ENCODE measurements around the gene ZNF48. TPM values are rescaled to one million over a fixed set of nuclear protein-coding genes. Genes with fewer than 3 reads are reported as not detected.

ZNF48 gene
- total and polyA plus RNA-seq, 9 donors: 2.7 to 9.8 (median 6.6) TPM

DNA sequence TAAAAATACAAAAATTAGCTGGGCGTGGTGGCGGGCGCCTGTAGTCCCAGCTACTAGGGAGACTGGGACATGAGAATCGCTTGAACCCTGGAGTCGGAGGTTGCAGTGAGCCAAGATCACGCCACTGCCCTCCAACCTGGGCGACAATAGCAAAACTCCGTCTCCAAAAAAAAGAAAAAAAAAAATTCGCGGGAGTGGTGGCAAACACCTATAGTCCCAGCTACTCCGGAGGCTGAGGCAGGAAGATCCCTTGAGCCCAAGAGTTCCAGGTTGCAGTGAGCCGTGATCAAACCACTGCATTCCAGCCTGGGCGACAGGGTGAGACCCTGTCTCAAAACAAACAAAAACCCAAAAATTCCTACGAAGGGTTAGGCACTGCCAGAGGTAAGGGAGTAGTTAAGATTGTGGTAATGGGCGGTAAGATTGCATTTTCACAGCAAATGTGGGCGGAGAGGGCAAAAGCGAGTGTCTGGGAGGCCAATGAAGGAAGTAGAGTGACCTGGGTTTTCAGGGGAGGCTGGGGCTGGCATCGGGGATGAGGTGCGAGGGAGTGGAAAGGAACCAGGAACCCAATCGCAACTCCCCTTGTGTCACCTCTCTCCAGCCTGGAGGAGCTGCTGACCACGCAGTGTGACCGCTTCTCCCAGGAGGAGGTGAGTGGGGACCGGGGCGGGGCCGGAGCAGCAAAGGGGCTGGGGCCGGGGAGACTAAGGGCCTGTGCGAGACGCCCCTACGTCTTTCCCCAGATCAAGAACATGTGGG is 18.0 kb upstream of the ZNF48 start:
- H3K4me1 ChIP-seq (ENCODE audit: insufficient read depth): peaks cover 4% of the 10 kb centered on the region
- intact Hi-C loops (cut with DNase I): loop anchor here in 1 of 4 donors (10.0 kb wide), 1 partner anchor 278 kb away; the partner anchor contains the start of genes FBRS and PRR14
- 34 to 41% (median 35%) methylated on average over 28 to 29 of the region's 29 CpGs for WGBS, 3 donors

DNA sequence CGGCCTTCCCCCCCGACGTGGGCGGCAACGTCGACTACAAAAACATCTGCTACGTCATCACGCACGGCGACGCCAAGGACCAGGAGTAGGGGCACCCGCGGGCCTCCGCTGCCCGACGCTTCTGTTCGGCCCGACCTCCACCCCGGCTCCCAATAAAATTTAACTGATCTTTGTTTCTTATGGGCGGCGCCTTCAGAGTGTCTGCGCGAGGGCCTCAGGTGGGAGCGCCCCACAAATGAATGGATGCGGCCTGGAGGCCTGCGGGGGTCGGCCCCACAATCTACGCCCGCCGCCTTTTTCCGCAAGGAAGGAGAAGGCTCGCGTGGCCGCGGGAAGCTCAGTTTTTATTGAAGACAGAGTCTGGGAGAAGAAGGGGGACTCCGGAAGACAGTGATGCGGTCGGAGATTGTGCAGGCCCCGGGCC is 17.4 kb upstream of the ZNF48 start:
- TF ChIP-seq, protein P1, sequence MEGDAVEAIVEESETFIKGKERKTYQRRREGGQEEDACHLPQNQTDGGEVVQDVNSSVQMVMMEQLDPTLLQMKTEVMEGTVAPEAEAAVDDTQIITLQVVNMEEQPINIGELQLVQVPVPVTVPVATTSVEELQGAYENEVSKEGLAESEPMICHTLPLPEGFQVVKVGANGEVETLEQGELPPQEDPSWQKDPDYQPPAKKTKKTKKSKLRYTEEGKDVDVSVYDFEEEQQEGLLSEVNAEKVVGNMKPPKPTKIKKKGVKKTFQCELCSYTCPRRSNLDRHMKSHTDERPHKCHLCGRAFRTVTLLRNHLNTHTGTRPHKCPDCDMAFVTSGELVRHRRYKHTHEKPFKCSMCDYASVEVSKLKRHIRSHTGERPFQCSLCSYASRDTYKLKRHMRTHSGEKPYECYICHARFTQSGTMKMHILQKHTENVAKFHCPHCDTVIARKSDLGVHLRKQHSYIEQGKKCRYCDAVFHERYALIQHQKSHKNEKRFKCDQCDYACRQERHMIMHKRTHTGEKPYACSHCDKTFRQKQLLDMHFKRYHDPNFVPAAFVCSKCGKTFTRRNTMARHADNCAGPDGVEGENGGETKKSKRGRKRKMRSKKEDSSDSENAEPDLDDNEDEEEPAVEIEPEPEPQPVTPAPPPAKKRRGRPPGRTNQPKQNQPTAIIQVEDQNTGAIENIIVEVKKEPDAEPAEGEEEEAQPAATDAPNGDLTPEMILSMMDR (IDR thresholded peaks at IDR 0.05): peak in 1 of 3 donors; percentile 33
- peak; percentile 91 for TF ChIP-seq POLR2A (IDR thresholded peaks at IDR 0.05)
- no peak for TF ChIP-seq EP300 (IDR thresholded peaks at IDR 0.05)
- Histone ChIP-seq H3K27ac (peak overlapping the region; percentile 99 to 100), H3K36me3 (no peaks in the 10 kb centered on the region), H3K4me1 (ENCODE audit: insufficient read depth) (peaks cover 4% of the 10 kb centered on the region), H3K4me3 (peak overlapping the region; percentile 88), H3K27me3 (no peaks in the 10 kb centered on the region), H3K9me3 (no peaks in the 10 kb centered on the region)
- WGBS, 3 donors: 0% methylated on average over 39 of the region's 39 CpGs
- DNase-seq: peak; percentile 96 to 98 (median 97)
- intact Hi-C loops (cut with DNase I): loop anchor here in 1 of 4 donors (10.0 kb wide), 1 partner anchor 277 kb away; the partner anchor contains the start of genes FBRS and PRR14

More for the DNA sequence above, 18.0 kb upstream of the ZNF48 start:
- Histone ChIP-seq H3K9me3 (no peaks in the 10 kb centered on the region), H3K27ac (peak overlapping the region; percentile 99 to 100), H3K36me3 (no peaks in the 10 kb centered on the region), H3K4me3 (peak overlapping the region; percentile 88), H3K27me3 (no peaks in the 10 kb centered on the region)
- TF ChIP-seq, protein P1 (IDR thresholded peaks at IDR 0.05): no peak
- TF ChIP-seq EP300 (IDR thresholded peaks at IDR 0.05) (no peak), POLR2A (IDR thresholded peaks at IDR 0.05) (no peak)
- no peak for DNase-seq

DNA sequence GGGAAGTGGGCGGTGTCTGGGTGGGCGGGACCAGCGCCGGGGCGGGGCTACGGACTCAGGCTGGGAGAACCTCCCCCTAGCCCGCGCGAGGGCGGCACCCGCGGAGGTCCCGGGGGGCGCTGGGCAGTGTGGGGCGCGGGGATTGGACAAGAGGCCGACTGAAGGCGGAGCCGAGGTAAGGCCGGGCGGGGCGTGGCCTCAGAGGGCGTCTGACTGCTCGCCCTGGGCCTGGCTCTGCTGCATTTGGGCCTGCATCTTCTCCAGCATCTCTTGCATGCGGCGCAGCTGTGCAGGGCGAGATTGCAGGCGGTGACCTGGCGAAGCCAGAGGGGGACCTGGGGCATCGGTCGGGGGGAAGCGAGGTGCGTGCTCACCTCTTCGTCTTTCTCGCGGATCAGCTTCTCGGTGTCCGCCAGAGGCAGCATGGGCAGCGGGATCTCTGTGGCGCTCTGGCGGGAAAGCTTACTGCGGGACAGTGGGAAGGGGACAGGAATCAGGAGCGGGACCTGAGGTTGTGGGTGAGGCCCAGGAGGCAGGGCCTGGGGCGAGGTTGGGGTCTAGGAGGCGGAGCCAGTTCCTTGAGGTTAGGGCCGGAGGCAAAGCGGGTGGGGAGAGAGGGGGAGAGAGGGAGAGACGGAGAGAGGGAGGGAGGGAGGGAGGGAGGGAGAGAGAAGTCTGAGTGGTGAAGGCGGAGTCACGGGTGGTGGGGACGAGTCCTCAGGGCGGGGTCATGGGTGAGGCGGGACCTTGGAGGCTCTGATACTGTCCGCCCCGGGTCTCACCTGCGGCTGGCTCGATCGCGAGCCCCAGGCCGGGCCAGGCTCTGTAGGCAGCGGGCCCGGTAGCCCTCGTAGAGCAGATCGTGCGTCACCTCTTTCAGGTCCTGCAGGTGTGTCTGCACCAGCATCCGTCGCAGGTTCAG is 16.7 kb upstream of the ZNF48 start:
- no peaks in the 10 kb centered on the region for H3K9me3 ChIP-seq
- no peaks in the 10 kb centered on the region for H3K27me3 ChIP-seq
- 0% methylated on average over 51 to 67 of the region's 67 CpGs for WGBS, 3 donors
- peak; percentile 99 to 100 (median 99) for DNase-seq
- H3K4me3 ChIP-seq: peak overlapping the region; percentile 88
- TF ChIP-seq POLR2A (IDR thresholded peaks at IDR 0.05) (no peak), EP300 (IDR thresholded peaks at IDR 0.05) (no peak)
- TF ChIP-seq, protein P1 (IDR thresholded peaks at IDR 0.05): no peak
- no peaks in the 10 kb centered on the region for H3K36me3 ChIP-seq
- intact Hi-C loops (cut with DNase I): loop anchor here in 1 of 4 donors (10.0 kb wide), 1 partner anchor 276 kb away; the partner anchor contains the start of genes FBRS and PRR14
- H3K4me1 ChIP-seq (ENCODE audit: insufficient read depth): peaks cover 4% of the 10 kb centered on the region
- peak overlapping the region; percentile 99 to 100 for H3K27ac ChIP-seq

DNA sequence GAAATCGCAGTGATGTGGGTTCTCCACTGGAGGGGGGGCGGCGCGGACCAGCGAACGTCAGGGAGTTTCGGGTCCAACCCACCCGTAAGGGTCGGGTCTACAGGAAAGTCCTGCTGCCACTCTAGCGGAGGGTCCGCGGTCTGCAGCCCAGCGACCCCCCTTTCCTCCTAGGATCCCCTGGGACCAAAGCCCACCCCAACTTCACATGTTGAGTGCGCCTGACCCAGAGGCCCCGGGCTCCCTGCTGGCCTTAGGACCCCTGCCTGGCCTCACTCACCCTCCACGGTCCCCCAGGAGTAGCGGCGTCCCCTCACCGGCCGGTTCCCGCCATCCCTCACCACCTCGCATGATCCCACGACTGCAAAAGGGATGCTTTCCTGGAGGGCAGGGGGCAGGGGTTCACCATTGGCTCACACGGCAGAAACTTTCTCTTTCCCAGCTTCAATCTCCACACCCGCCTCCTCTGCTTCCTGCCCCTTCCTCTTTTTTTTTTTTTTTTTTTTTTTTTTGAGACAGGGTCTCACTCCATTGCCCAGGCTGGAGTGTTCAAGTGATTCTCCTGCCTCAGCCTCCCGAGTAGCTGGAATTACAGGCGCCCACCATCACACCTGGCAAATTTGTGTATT is 15.9 kb upstream of the ZNF48 start:
- no peaks in the 10 kb centered on the region for H3K27me3 ChIP-seq
- H3K4me3 ChIP-seq: peak overlapping the region; percentile 88
- no peaks in the 10 kb centered on the region for H3K36me3 ChIP-seq
- intact Hi-C loops (cut with DNase I): loop anchor here in 1 of 4 donors (10.0 kb wide), 1 partner anchor 276 kb away; the partner anchor contains the start of genes FBRS and PRR14
- no peaks in the 10 kb centered on the region for H3K9me3 ChIP-seq
- peaks cover 4% of the 10 kb centered on the region for H3K4me1 ChIP-seq (ENCODE audit: insufficient read depth)
- 24 to 54% (median 30%) methylated on average over 13 to 27 of the region's 27 CpGs for WGBS, 3 donors
- TF ChIP-seq POLR2A (IDR thresholded peaks at IDR 0.05) (no peak), EP300 (IDR thresholded peaks at IDR 0.05) (no peak)
- TF ChIP-seq, protein P1 (IDR thresholded peaks at IDR 0.05): peak in 1 of 3 donors; percentile 12
- peak overlapping the region; percentile 59 to 100 for H3K27ac ChIP-seq
- DNase-seq: peak in 1 of 5 donors; percentile 49

Data from ovary (tissue), 9 donors.